Measurements from ENCODE around the gene PTPRT. TPM values are rescaled to one million over a fixed set of nuclear protein-coding genes. Genes with fewer than 3 reads are reported as not detected.

Gene PTPRT
- total and polyA plus RNA-seq, 2 of the 4 experiments (the other 2 are of a cell fraction) = not detected

GRCh38 chr20:42352096-42352495 is 837.6 kb downstream of the PTPRT start:
- Histone ChIP-seq H3K27me3 (ENCODE audit: control insufficient read depth, insufficient read depth, low read length) (no peaks in the 10 kb centered on the region), H2BK15ac (ENCODE audit: low read depth, low read length) (no peak overlapping the region), H4K20me1 (ENCODE audit: insufficient read depth, low read length) (no peaks in the 10 kb centered on the region), H3K27ac (ENCODE audit: insufficient read depth, low read length) (no peak overlapping the region), H2AK9ac (replicated peaks; ENCODE audit: low read depth, low read length, poor library complexity) (no peak overlapping the region), H2AK5ac (ENCODE audit: low read depth, low read length) (no peak overlapping the region), H4K8ac (ENCODE audit: low read depth in 2 of 2, low read length in 2 of 2) (no peak overlapping the region), H2AFZ (replicated peaks; ENCODE audit: low read length, poor library complexity) (no peak overlapping the region), H3K36me3 (ENCODE audit: control insufficient read depth, insufficient read depth, low read length) (no peaks in the 10 kb centered on the region), H3K4ac (ENCODE audit: low read depth, low read length) (no peak overlapping the region), H3K56ac (ENCODE audit: extremely low read depth, insufficient read depth, low read length) (no peak overlapping the region), H3K79me1 (ENCODE audit: low read depth in 1 of 2, low read length in 2 of 2) (no peaks in the 10 kb centered on the region), H2BK5ac (ENCODE audit: low read depth, low read length, poor library complexity, severe bottlenecking) (no peak overlapping the region), H2BK120ac (ENCODE audit: low read depth, low read length) (no peak overlapping the region), H3K4me1 (ENCODE audit: control insufficient read depth, insufficient read depth, low read length) (no peaks in the 10 kb centered on the region), H2BK20ac (ENCODE audit: low read depth, low read length) (no peak overlapping the region), H3K4me2 (ENCODE audit: low read depth, low read length) (no peak overlapping the region), H3K4me3 (ENCODE audit: insufficient read depth, low read depth, low read length) (no peak overlapping the region), H4K5ac (ENCODE audit: low read depth, low read length) (no peak overlapping the region), H3K23ac (ENCODE audit: low read depth, low read length) (no peak overlapping the region), H4K91ac (ENCODE audit: insufficient read depth, low read depth, low read length) (no peak overlapping the region), H3K14ac (replicated peaks; ENCODE audit: low read depth, low read length) (no peak overlapping the region), H3K9me1 (ENCODE audit: insufficient read depth, low read length) (no peaks in the 10 kb centered on the region), H3K9me3 (ENCODE audit: control insufficient read depth, insufficient read depth, low read length) (peaks cover 27% of the 10 kb centered on the region), H3K9ac (ENCODE audit: low read depth, low read length) (no peak overlapping the region), H3K18ac (ENCODE audit: low read depth, low read length) (no peak overlapping the region)
- no peak for ATAC-seq (ENCODE audit: low read depth)
- POLR2A ChIA-PET (ENCODE audit: unreplicated experiment) = no interaction called here
- intact Hi-C loops (cut with micrococcal nuclease) (no loop called here), dilution Hi-C loops (cut with HindIII; ENCODE audit: low sequenced_read_pairs, unreplicated experiment) (no loop called here), in situ Hi-C loops (cut with MboI; ENCODE audit: low sequenced_read_pairs) (no loop called here)
- CTCF ChIA-PET = no interaction called here
- DNase-seq = no peak
- no TSS peak for BruUV-seq (replicated peaks)
- no peak for TF ChIP-seq FOS (IDR thresholded peaks at IDR 0.05; ENCODE audit: low read depth, low read length)
- no peak for TF ChIP-seq MAZ (IDR thresholded peaks at IDR 0.05; ENCODE audit: borderline replicate concordance, low read depth, low read length)
- TF ChIP-seq CHD1 (IDR thresholded peaks at IDR 0.05; ENCODE audit: low read depth, low read length) = no peak
- no peak for TF ChIP-seq SMC3 (IDR thresholded peaks at IDR 0.05; ENCODE audit: low read depth, low read length)
- no peak for TF ChIP-seq CEBPB (IDR thresholded peaks at IDR 0.05; ENCODE audit: low read depth, low read length)
- TF ChIP-seq BHLHE40 (IDR thresholded peaks at IDR 0.05; ENCODE audit: low read depth, low read length) = no peak
- no peak for TF ChIP-seq MXI1 (IDR thresholded peaks at IDR 0.05; ENCODE audit: borderline replicate concordance, low read depth, low read length)
- TF ChIP-seq POLR2A (IDR thresholded peaks at IDR 0.05; ENCODE audit: low read depth, low read length) = no peak
- TF ChIP-seq NFE2L2 (IDR thresholded peaks at IDR 0.05; ENCODE audit: low read depth, low read length) = no peak
- TF ChIP-seq RCOR1 (IDR thresholded peaks at IDR 0.05; ENCODE audit: insufficient replicate concordance, low read length) = no peak
- no peak for TF ChIP-seq MAFK (IDR thresholded peaks at IDR 0.05; ENCODE audit: low read depth, low read length)
- no peak for TF ChIP-seq ELK1 (IDR thresholded peaks at IDR 0.05; ENCODE audit: borderline replicate concordance, low read depth, low read length)
- TF ChIP-seq USF2 (IDR thresholded peaks at IDR 0.05; ENCODE audit: low read depth, low read length) = no peak
- no peak for TF ChIP-seq CTCF (conservative IDR thresholded peaks at IDR 0.05; ENCODE audit: low read depth, low read length)
- no peak for TF ChIP-seq RAD21 (IDR thresholded peaks at IDR 0.05; ENCODE audit: low read length)
- TF ChIP-seq RFX5 (IDR thresholded peaks at IDR 0.05; ENCODE audit: low read depth, low read length) = no peak
- no CpG with 5 or more reads among the region's 6 CpGs for WGBS, 2 experiments (ENCODE audit: extremely low coverage in 2 of 2, insufficient read length in 1 of 2)

All from IMR-90 (cell line).